Nephron (organoid): ENCODE measurements around the gene KISS1R.
A peak's percentile ranks its signal among the peaks of the same experiment; 100 is the strongest.

Experiments used
- H3K27ac Mint-ChIP-seq, 3 experiments: 2 replicates each; pipeline ENCODE4 v1.8.0; 2020; ENCODE audit warnings: mixed read lengths in 3 of 3, mild to moderate bottlenecking in 2 of 3, moderate library complexity in 1 of 3
- H3K27me3 Mint-ChIP-seq: 2 replicates; pipeline ENCODE4 v1.8.0; 2021; ENCODE audit warnings: low read depth, mild to moderate bottlenecking, moderate library complexity, mixed read lengths
- H3K36me3 Mint-ChIP-seq: 2 replicates; pipeline ENCODE4 v1.8.0; 2020; ENCODE audit warnings: low read depth, mixed read lengths
- H3K4me1 Mint-ChIP-seq: 2 replicates; pipeline ENCODE4 v1.8.0; 2020; ENCODE audit warnings: mixed read lengths
- H3K4me3 Mint-ChIP-seq, 3 experiments: 2 replicates each; pipeline ENCODE4 v1.8.0; 2020; ENCODE audit warnings: mild to moderate bottlenecking in 3 of 3, mixed read lengths in 3 of 3, moderate library complexity in 2 of 3
- H3K9me3 Mint-ChIP-seq: 2 replicates; pipeline ENCODE4 v1.8.0; 2020; ENCODE audit warnings: mixed read lengths
- TF ChIP-seq, protein P1 (sequence below), 3 experiments: fragments of 200-600 bp; sonication (generic); IDR thresholded peaks; one replicate each; pipeline ENCODE4 v1.5.0; 2021; ENCODE audit warnings: antibody characterized with exemption in 3 of 3; ENCODE audit not compliant: unreplicated experiment in 3 of 3

Gene KISS1R

GRCh38 chr19:925087-925525, 8.0 kb downstream of the KISS1R start:
- TF ChIP-seq, protein P1, sequence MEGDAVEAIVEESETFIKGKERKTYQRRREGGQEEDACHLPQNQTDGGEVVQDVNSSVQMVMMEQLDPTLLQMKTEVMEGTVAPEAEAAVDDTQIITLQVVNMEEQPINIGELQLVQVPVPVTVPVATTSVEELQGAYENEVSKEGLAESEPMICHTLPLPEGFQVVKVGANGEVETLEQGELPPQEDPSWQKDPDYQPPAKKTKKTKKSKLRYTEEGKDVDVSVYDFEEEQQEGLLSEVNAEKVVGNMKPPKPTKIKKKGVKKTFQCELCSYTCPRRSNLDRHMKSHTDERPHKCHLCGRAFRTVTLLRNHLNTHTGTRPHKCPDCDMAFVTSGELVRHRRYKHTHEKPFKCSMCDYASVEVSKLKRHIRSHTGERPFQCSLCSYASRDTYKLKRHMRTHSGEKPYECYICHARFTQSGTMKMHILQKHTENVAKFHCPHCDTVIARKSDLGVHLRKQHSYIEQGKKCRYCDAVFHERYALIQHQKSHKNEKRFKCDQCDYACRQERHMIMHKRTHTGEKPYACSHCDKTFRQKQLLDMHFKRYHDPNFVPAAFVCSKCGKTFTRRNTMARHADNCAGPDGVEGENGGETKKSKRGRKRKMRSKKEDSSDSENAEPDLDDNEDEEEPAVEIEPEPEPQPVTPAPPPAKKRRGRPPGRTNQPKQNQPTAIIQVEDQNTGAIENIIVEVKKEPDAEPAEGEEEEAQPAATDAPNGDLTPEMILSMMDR (IDR thresholded peaks at IDR 0.05; ENCODE audit: unreplicated experiment in 3 of 3) = no peak
- Mint-ChIP-seq H3K9me3 (no peaks in the 10 kb centered on the region), H3K4me3 (peak overlapping the region; percentile 84 to 87 (median 86)), H3K27ac (peak overlapping the region in 2 of 3 experiments; percentile 31 to 69), H3K4me1 (peaks cover 10% of the 10 kb centered on the region), H3K36me3 (peaks cover 5% of the 10 kb centered on the region), H3K27me3 (peaks cover 24% of the 10 kb centered on the region)

GRCh38 chr19:925526-926322, 8.6 kb downstream of the KISS1R start, which contains the start of gene ARID3A:
ARID3A (plus strand) TSS chr19:926035; CDS start chr19:929529, 3,494 bp downstream.
- peak within 1 kb of the TSS; percentile 89 to 97 (median 92) for H3K4me3 Mint-ChIP-seq
- TF ChIP-seq, protein P1 (IDR thresholded peaks at IDR 0.05; ENCODE audit: unreplicated experiment in 3 of 3) = no peak
- peak within 1 kb of the TSS; percentile 45 to 96 (median 85) for H3K27ac Mint-ChIP-seq
- peaks cover 10% of the 10 kb centered on the region for H3K4me1 Mint-ChIP-seq
- H3K9me3 Mint-ChIP-seq = no peaks in the 10 kb centered on the region
- H3K36me3 Mint-ChIP-seq = peaks cover 8% of the 10 kb centered on the region
- H3K27me3 Mint-ChIP-seq = peaks cover 18% of the 10 kb centered on the region

GRCh38 chr19:926323-926588, 9.1 kb downstream of the KISS1R start:
- Mint-ChIP-seq H3K36me3 (peaks cover 13% of the 10 kb centered on the region), H3K4me3 (peak overlapping the region; percentile 78 to 80 (median 80)), H3K4me1 (peaks cover 10% of the 10 kb centered on the region), H3K9me3 (no peaks in the 10 kb centered on the region), H3K27me3 (peaks cover 13% of the 10 kb centered on the region), H3K27ac (no peak overlapping the region)
- TF ChIP-seq, protein P1 (IDR thresholded peaks at IDR 0.05; ENCODE audit: unreplicated experiment in 3 of 3) = no peak

GRCh38 chr19:926589-927350, 9.6 kb downstream of the KISS1R start:
- Mint-ChIP-seq H3K27ac (peak overlapping the region; percentile 45 to 96 (median 85)), H3K36me3 (peaks cover 14% of the 10 kb centered on the region), H3K27me3 (peaks cover 8% of the 10 kb centered on the region), H3K4me3 (peak overlapping the region; percentile 89 to 97 (median 92)), H3K4me1 (peaks cover 9% of the 10 kb centered on the region), H3K9me3 (no peaks in the 10 kb centered on the region)
- TF ChIP-seq, protein P1 (IDR thresholded peaks at IDR 0.05; ENCODE audit: unreplicated experiment in 3 of 3) = no peak

- peak overlapping the region in 1 of 3 experiments; percentile 75 for H3K27ac Mint-ChIP-seq
- H3K36me3 Mint-ChIP-seq = peaks cover 18% of the 10 kb centered on the region
- H3K9me3 Mint-ChIP-seq = no peaks in the 10 kb centered on the region
- peaks cover 5% of the 10 kb centered on the region for H3K4me1 Mint-ChIP-seq
- TF ChIP-seq, protein P1 (IDR thresholded peaks at IDR 0.05; ENCODE audit: unreplicated experiment in 3 of 3) = no peak
- peaks cover 5% of the 10 kb centered on the region for H3K27me3 Mint-ChIP-seq
- H3K4me3 Mint-ChIP-seq = peak overlapping the region; percentile 89 to 97 (median 92)
These were observed 10.2 kb downstream of the KISS1R start for GRCh38 chr19:927351-927779.
